HUES6 (cell line): ENCODE data around the gene TMEM17.

Experiments
- H3K27ac ChIP-seq: 2 replicates; pipeline ENCODE4 v1.7.0; 2013; ENCODE audit warnings: low read depth, mild to moderate bottlenecking, low read length, inconsistent platforms
- H3K27me3 ChIP-seq: 2 replicates; pipeline ENCODE4 v1.6.1; 2013; ENCODE audit warnings: low read length; ENCODE audit not compliant: control insufficient read depth, insufficient read depth
- H3K36me3 ChIP-seq: 2 replicates; pipeline ENCODE4 v1.6.1; 2013; ENCODE audit warnings: low read length; ENCODE audit not compliant: control insufficient read depth, insufficient read depth
- H3K4me1 ChIP-seq: 2 replicates; pipeline ENCODE4 v1.6.1; 2013; ENCODE audit warnings: low read length; ENCODE audit not compliant: control insufficient read depth, insufficient read depth
- H3K4me3 ChIP-seq: 2 replicates; pipeline ENCODE4 v1.5.1; 2013; ENCODE audit warnings: low read depth, low read length
- H3K9ac ChIP-seq: one replicate; pipeline ENCODE4 v1.6.1; 2013; ENCODE audit warnings: mild to moderate bottlenecking, low read length
- H3K9me3 ChIP-seq: 2 replicates; pipeline ENCODE4 v1.6.1; 2013; ENCODE audit warnings: low read depth, low read length; ENCODE audit not compliant: control insufficient read depth, insufficient read depth

Gene TMEM17

GRCh38 chr2:62462211-62462610, 43.8 kb downstream of the TMEM17 start:
- Histone ChIP-seq H3K27me3 (peaks cover 14% of the 10 kb centered on the region), H3K4me1 (peaks cover 39% of the 10 kb centered on the region), H3K9ac (no peak overlapping the region), H3K36me3 (no peaks in the 10 kb centered on the region), H3K9me3 (no peaks in the 10 kb centered on the region), H3K4me3 (no peak overlapping the region), H3K27ac (no peak overlapping the region)

- Histone ChIP-seq H3K4me1 (peaks cover 39% of the 10 kb centered on the region), H3K27me3 (peaks cover 16% of the 10 kb centered on the region), H3K36me3 (no peaks in the 10 kb centered on the region), H3K9me3 (no peaks in the 10 kb centered on the region), H3K9ac (no peak overlapping the region), H3K4me3 (no peak overlapping the region), H3K27ac (no peak overlapping the region)
Measured at GRCh38 chr2:62461707-62462106, 44.3 kb downstream of the TMEM17 start.

- no peak overlapping the region for H3K4me3 ChIP-seq
- H3K27ac ChIP-seq, result no peak overlapping the region
- H3K36me3 ChIP-seq, result no peaks in the 10 kb centered on the region
- H3K27me3 ChIP-seq, result peaks cover 22% of the 10 kb centered on the region
- peaks cover 39% of the 10 kb centered on the region for H3K4me1 ChIP-seq
- no peak overlapping the region for H3K9ac ChIP-seq
- no peaks in the 10 kb centered on the region for H3K9me3 ChIP-seq
Measured at GRCh38 chr2:62461017-62461553, 44.9 kb downstream of the TMEM17 start.

GRCh38 chr2:62460175-62460574, 45.8 kb downstream of the TMEM17 start:
- Histone ChIP-seq H3K4me1 (peaks cover 32% of the 10 kb centered on the region), H3K36me3 (no peaks in the 10 kb centered on the region), H3K4me3 (no peak overlapping the region), H3K9me3 (no peaks in the 10 kb centered on the region), H3K27me3 (peaks cover 27% of the 10 kb centered on the region), H3K9ac (no peak overlapping the region), H3K27ac (no peak overlapping the region)

- peaks cover 28% of the 10 kb centered on the region for H3K4me1 ChIP-seq
- H3K4me3 ChIP-seq, result no peak overlapping the region
- no peak overlapping the region for H3K27ac ChIP-seq
- H3K9ac ChIP-seq, result no peak overlapping the region
- peaks cover 27% of the 10 kb centered on the region for H3K27me3 ChIP-seq
- H3K9me3 ChIP-seq, result no peaks in the 10 kb centered on the region
- no peaks in the 10 kb centered on the region for H3K36me3 ChIP-seq
Measured at GRCh38 chr2:62459672-62460071, 46.3 kb downstream of the TMEM17 start.

- Histone ChIP-seq H3K4me3 (no peak overlapping the region), H3K36me3 (no peaks in the 10 kb centered on the region), H3K4me1 (peaks cover 23% of the 10 kb centered on the region), H3K27me3 (peaks cover 27% of the 10 kb centered on the region), H3K9me3 (no peaks in the 10 kb centered on the region), H3K27ac (no peak overlapping the region), H3K9ac (no peak overlapping the region)
Measured at GRCh38 chr2:62459106-62459505, 46.9 kb downstream of the TMEM17 start.

GRCh38 chr2:62458671-62459081, 47.3 kb downstream of the TMEM17 start:
- Histone ChIP-seq H3K27ac (no peak overlapping the region), H3K4me3 (no peak overlapping the region), H3K4me1 (peaks cover 18% of the 10 kb centered on the region), H3K36me3 (no peaks in the 10 kb centered on the region), H3K9me3 (no peaks in the 10 kb centered on the region), H3K9ac (no peak overlapping the region), H3K27me3 (peaks cover 27% of the 10 kb centered on the region)

GRCh38 chr2:62458206-62458641, 47.8 kb downstream of the TMEM17 start:
- Histone ChIP-seq H3K27ac (no peak overlapping the region), H3K9ac (no peak overlapping the region), H3K4me3 (no peak overlapping the region), H3K27me3 (peaks cover 27% of the 10 kb centered on the region), H3K36me3 (no peaks in the 10 kb centered on the region), H3K9me3 (no peaks in the 10 kb centered on the region), H3K4me1 (peaks cover 18% of the 10 kb centered on the region)

- Histone ChIP-seq H3K4me1 (peaks cover 18% of the 10 kb centered on the region), H3K27ac (no peak overlapping the region), H3K36me3 (no peaks in the 10 kb centered on the region), H3K9me3 (no peaks in the 10 kb centered on the region), H3K4me3 (peak overlapping the region; percentile 72), H3K9ac (peak overlapping the region; percentile 75), H3K27me3 (peaks cover 27% of the 10 kb centered on the region)
Measured at GRCh38 chr2:62457556-62457955, 48.4 kb downstream of the TMEM17 start.

GRCh38 chr2:62456721-62457539, 49.1 kb downstream of the TMEM17 start:
- H3K27ac ChIP-seq, result no peak overlapping the region
- peaks cover 18% of the 10 kb centered on the region for H3K4me1 ChIP-seq
- peak overlapping the region; percentile 75 for H3K9ac ChIP-seq
- peaks cover 27% of the 10 kb centered on the region for H3K27me3 ChIP-seq
- H3K9me3 ChIP-seq, result no peaks in the 10 kb centered on the region
- H3K4me3 ChIP-seq, result peak overlapping the region; percentile 72
- H3K36me3 ChIP-seq, result no peaks in the 10 kb centered on the region

- Histone ChIP-seq H3K4me1 (peaks cover 18% of the 10 kb centered on the region), H3K27ac (no peak overlapping the region), H3K9me3 (no peaks in the 10 kb centered on the region), H3K36me3 (no peaks in the 10 kb centered on the region), H3K9ac (no peak overlapping the region), H3K27me3 (peaks cover 27% of the 10 kb centered on the region), H3K4me3 (peak overlapping the region; percentile 72; the same call in 1 of the 2 replicates)
Measured at GRCh38 chr2:62455957-62456692, 49.9 kb downstream of the TMEM17 start.
